Osteoblast (primary cell): ENCODE data around the gene TGM1. TPM values are rescaled to one million over a fixed set of nuclear protein-coding genes. Genes with fewer than 3 reads are reported as not detected.
A peak's percentile ranks its signal among the peaks of the same experiment; 100 is the strongest.

Source experiments
- DNase-seq: peaks from one replicate; pipeline ENCODE4 v3.0.0; 2011; ENCODE audit warnings: low spot score, mixed read lengths; ENCODE audit not compliant: insufficient read length; ENCODE audit errors: missing footprints
- H2AFZ ChIP-seq: 2 replicates; pipeline ENCODE4 v1.6.0; 2011; ENCODE audit warnings: mild to moderate bottlenecking, low read length
- H3K27ac ChIP-seq: 2 replicates; pipeline ENCODE4 v1.5.1; 2011; ENCODE audit warnings: mild to moderate bottlenecking, low read depth, low read length, moderate library complexity
- H3K27me3 ChIP-seq: 2 replicates; pipeline ENCODE4 v1.6.0; 2012; ENCODE audit warnings: mild to moderate bottlenecking, control low read depth, inconsistent platforms, low read length, moderate library complexity; ENCODE audit not compliant: insufficient read depth
- H3K36me3 ChIP-seq: 2 replicates; pipeline ENCODE4 v1.5.1; 2011; ENCODE audit warnings: mild to moderate bottlenecking, low read length, control low read depth, moderate library complexity; ENCODE audit not compliant: insufficient read depth
- H3K4me1 ChIP-seq: 2 replicates; pipeline ENCODE4 v1.5.1; 2011; ENCODE audit warnings: mild to moderate bottlenecking, low read length, control low read depth, moderate library complexity; ENCODE audit not compliant: insufficient read depth
- H3K4me2 ChIP-seq: 2 replicates; pipeline ENCODE4 v1.6.0; 2011; ENCODE audit warnings: mild to moderate bottlenecking, low read length; ENCODE audit not compliant: insufficient read depth
- H3K4me3 ChIP-seq: fragments of 200-600 bp; sonication (generic); 3 replicates; pipeline ENCODE4 v1.5.1; 2012; ENCODE audit warnings: mild to moderate bottlenecking, low read length, inconsistent platforms; ENCODE audit not compliant: insufficient read depth
- H3K79me2 ChIP-seq: 2 replicates; pipeline ENCODE4 v1.6.0; 2012; ENCODE audit warnings: mild to moderate bottlenecking, low read length, control low read depth, inconsistent platforms; ENCODE audit not compliant: insufficient read depth
- H3K9me3 ChIP-seq: 2 replicates; pipeline ENCODE4 v1.5.1; 2011; ENCODE audit warnings: low read depth, low read length, control low read depth
- H4K20me1 ChIP-seq: 2 replicates; pipeline ENCODE4 v1.6.0; 2012; ENCODE audit warnings: mild to moderate bottlenecking, low read length, control low read depth; ENCODE audit not compliant: insufficient read depth
- CTCF ChIP-seq: IDR thresholded peaks from 2 replicates; pipeline ENCODE4 v1.5.1; 2011; ENCODE audit warnings: mild to moderate bottlenecking, low read depth, low read length, moderate library complexity; ENCODE audit errors: extremely low read depth
- total RNA-seq: library from RNA; depleted of rRNA; stranded (reverse); fragments of >200 nt; gene quantifications from 2 replicates; pipeline ENCODE4 v1.2.3, GENCODE V29; 2012

TGM1 gene
- 0.36 and 1.2 TPM in 2 replicates for total RNA-seq

- Histone ChIP-seq H3K4me3 (no peak within 1 kb of the TSS), H2AFZ (no peak within 1 kb of the TSS), H3K27me3 (no peaks in the 10 kb centered on the region), H4K20me1 (no peaks in the 10 kb centered on the region), H3K4me2 (no peak within 1 kb of the TSS), H3K9me3 (no peaks in the 10 kb centered on the region), H3K4me1 (no peaks in the 10 kb centered on the region), H3K36me3 (peaks cover 24% of the 10 kb centered on the region), H3K79me2 (no peaks in the 10 kb centered on the region), H3K27ac (no peak within 1 kb of the TSS)
- peak; percentile 82 for DNase-seq
- no peak for TF ChIP-seq CTCF
These were observed at the start of gene TGM1 for GRCh38 chr14:24262821-24263733. Gene TGM1 (minus strand): TSS chr14:24263177. CDS start chr14:24262352, 825 bp downstream.

- H3K4me1 ChIP-seq, result peaks cover 15% of the 10 kb centered on the region
- H3K27me3 ChIP-seq, result peaks cover 6% of the 10 kb centered on the region
- no peak overlapping the region for H2AFZ ChIP-seq
- DNase-seq, result peak; percentile 77
- peak overlapping the region; percentile 15 for H3K4me2 ChIP-seq
- H3K27ac ChIP-seq, result no peak overlapping the region
- H4K20me1 ChIP-seq, result no peaks in the 10 kb centered on the region
- TF ChIP-seq CTCF, result no peak
- no peaks in the 10 kb centered on the region for H3K36me3 ChIP-seq
- peak overlapping the region; percentile 63 for H3K4me3 ChIP-seq
- no peaks in the 10 kb centered on the region for H3K9me3 ChIP-seq
- no peaks in the 10 kb centered on the region for H3K79me2 ChIP-seq
These were observed 49.0 kb upstream of the TGM1 start for GRCh38 chr14:24311837-24312615.

- no peaks in the 10 kb centered on the region for H3K27me3 ChIP-seq
- H3K9me3 ChIP-seq, result no peaks in the 10 kb centered on the region
- DNase-seq, result peak; percentile 98
- peak within 1 kb of the TSS; percentile 63 for H3K4me3 ChIP-seq
- H3K79me2 ChIP-seq, result no peaks in the 10 kb centered on the region
- H2AFZ ChIP-seq, result peak within 1 kb of the TSS; percentile 52
- H3K4me2 ChIP-seq, result peak within 1 kb of the TSS; percentile 80
- peaks cover 15% of the 10 kb centered on the region for H3K4me1 ChIP-seq
- TF ChIP-seq CTCF, result peak; percentile 20
- peaks cover 1% of the 10 kb centered on the region for H3K36me3 ChIP-seq
- H3K27ac ChIP-seq, result no peak within 1 kb of the TSS
- H4K20me1 ChIP-seq, result no peaks in the 10 kb centered on the region
These were observed 47.9 kb upstream of the TGM1 start, which contains the start of gene LTB4R for GRCh38 chr14:24310646-24311604. Gene LTB4R (plus strand): TSS chr14:24311502. CDS start chr14:24315652, 4,150 bp downstream.
